Measurements from ENCODE around the gene LYSMD4.

Gene LYSMD4

GRCh38 chr15:99731336-99732123, 1.7 kb downstream of the LYSMD4 start:
- no peak for DNase-seq (ENCODE audit: low spot score)

DNA sequence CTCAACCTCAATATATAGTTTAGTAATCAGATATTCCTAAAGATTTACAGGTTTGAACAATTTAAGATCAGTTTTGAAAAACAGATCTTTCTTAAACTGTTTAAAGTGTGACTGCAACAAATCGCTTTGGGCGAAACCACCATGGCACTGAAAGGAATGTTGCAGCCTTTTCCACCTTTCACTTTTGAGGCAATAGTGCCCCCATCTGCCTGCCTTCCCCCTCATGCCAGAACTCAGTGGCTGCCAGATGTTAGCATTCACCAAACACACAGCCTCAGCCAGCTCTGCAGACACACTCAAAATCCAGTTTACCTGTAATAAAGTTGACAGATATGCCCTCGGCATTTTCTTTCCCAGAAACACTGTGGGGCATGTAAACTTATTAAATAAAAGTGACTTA, 3.3 kb downstream of the LYSMD4 start:
- DNase-seq (ENCODE audit: low spot score) = peak; percentile 59

- DNase-seq (ENCODE audit: low spot score) = no peak
These were observed 3.9 kb downstream of the LYSMD4 start for GRCh38 chr15:99729327-99729726.

GRCh38 chr15:99728916-99729315, 4.3 kb downstream of the LYSMD4 start:
- DNase-seq (ENCODE audit: low spot score) = no peak

DNA sequence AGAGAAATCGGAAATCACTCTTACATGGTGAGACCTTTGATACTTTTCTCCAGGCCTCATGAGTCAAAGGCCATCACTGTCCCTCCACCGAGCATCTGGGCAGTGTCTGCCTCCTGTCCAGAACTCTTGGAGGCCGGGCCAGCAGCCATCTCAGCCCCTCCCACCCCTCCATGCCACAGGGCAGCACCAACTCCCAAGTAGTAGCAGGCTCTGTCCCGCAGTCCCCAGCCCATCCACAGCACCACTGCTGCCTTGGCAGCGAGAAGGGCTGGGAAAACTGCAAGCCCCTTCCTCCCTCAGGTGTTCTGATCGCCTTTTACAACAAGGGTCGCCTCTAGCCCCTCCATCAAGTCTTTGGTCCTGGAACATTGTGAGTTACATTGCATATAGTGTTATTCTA, 5.5 kb downstream of the LYSMD4 start:
- DNase-seq (ENCODE audit: low spot score) = no peak

- DNase-seq (ENCODE audit: low spot score) = no peak
These were observed 5.9 kb downstream of the LYSMD4 start for GRCh38 chr15:99727330-99727729.

- no peak for DNase-seq (ENCODE audit: low spot score)
These were observed 6.9 kb downstream of the LYSMD4 start for GRCh38 chr15:99726333-99726732.

DNA sequence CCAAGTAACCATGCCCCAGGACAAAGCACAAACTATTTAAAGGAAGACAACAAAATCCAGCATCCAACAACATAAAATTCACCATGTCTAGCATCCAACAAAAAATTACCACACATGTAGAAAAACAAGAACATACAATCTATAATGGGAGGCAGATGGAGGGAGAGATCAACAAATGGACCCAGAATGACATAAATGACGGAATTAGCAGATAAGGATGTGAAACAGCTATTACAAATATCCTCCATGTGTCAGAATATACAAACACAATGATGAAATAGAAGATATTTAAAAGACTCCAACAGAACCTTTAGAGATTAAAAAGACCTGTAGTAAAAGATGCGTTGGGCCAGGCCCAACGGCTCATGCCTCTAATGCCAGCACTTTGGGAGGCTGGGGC, 10.8 kb downstream of the LYSMD4 start:
- no peak for DNase-seq (ENCODE audit: low spot score)

GRCh38 chr15:99721896-99722295, 11.3 kb downstream of the LYSMD4 start:
- no peak for DNase-seq (ENCODE audit: low spot score)

DNA sequence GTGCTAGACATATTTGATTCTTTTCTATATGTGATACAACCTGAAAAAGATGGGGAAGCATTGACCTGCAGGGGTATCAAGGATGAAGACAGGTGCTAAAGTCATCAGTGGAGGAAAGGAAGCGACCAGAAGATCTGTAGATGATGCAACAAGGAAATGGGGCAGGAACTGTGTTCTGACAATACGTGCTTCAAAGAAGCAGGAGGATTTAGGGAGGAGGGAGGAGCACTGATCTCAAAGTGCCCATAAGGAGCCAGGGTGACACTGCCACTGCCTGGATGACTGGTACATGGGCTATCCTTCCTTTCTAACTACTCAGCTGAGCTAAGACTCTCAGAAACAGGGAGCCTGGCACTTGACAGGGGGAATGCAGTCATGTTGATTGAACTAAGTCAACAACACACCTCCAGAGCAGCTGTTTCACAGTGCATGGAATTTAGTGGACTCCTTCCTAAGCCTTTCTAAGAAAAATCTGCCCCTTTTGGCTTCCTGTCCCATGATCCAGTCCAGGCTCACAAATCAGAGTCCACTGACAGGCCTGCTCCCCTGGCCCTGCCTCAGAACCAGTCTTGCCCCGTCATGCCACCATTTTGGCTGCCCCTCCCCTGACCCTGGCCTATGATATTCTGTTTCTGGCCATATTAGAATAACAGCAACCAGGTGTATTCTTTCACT, 12.0 kb downstream of the LYSMD4 start:
- no peak for DNase-seq (ENCODE audit: low spot score)

GRCh38 chr15:99720533-99720932, 12.7 kb downstream of the LYSMD4 start:
- no peak for DNase-seq (ENCODE audit: low spot score)

- DNase-seq (ENCODE audit: low spot score) = peak; percentile 50
These were observed 14.1 kb downstream of the LYSMD4 start for GRCh38 chr15:99719096-99719541.

- no peak for DNase-seq (ENCODE audit: low spot score)
These were observed 14.8 kb downstream of the LYSMD4 start for GRCh38 chr15:99718421-99718820.

GRCh38 chr15:99717161-99718009, 15.9 kb downstream of the LYSMD4 start:
- DNase-seq (ENCODE audit: low spot score) = no peak

DNA sequence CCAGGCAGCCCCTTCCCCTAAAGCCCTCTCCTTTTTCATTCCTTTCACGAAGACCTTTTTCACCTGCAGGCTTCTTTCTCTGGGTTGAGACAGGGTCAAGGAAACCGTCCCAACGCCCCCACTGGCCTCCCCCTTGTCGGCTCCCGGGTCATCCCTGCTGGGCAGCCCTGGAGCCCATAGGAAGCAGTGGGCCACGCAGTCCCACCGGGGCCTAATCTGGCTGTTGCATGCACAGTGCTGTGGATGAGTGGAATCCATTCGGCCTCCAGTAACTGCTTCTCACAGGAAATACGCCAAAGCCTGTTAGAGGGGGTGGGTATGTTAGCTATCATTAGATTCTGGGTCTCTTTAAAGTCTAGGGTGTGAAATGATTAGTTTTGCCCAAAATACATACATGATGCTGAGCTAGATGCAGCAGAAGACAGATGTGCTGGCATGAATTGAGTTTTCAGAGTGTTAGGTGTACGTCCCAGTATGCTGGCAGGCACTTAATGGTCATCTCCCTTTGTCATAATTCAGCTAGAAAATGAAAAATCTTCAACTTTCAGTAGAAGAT, 16.6 kb downstream of the LYSMD4 start:
- no peak for DNase-seq (ENCODE audit: low spot score)

GRCh38 chr15:99712415-99712814, 20.8 kb downstream of the LYSMD4 start:
- no peak for DNase-seq (ENCODE audit: low spot score)

DNA sequence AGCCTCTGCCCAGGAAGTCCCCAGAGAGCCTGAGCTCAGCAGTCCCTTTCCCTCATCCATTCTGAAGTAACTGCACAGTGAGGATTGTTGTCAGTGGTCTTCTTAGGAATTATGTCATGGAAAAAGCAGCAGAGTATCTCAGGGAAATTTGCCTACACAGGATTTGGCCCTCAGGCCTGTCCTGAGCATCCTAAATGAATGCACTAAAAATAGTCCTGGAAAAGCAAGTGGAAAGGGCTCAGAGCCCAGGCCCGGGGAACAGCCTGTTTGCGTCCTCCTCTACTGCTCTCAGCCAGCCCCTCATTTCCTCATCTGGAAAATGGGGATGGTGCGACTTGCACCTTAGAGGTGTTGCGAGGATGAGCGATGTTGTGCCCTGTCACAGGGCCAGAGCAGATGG, 21.6 kb downstream of the LYSMD4 start:
- DNase-seq (ENCODE audit: low spot score) = no peak

DNA sequence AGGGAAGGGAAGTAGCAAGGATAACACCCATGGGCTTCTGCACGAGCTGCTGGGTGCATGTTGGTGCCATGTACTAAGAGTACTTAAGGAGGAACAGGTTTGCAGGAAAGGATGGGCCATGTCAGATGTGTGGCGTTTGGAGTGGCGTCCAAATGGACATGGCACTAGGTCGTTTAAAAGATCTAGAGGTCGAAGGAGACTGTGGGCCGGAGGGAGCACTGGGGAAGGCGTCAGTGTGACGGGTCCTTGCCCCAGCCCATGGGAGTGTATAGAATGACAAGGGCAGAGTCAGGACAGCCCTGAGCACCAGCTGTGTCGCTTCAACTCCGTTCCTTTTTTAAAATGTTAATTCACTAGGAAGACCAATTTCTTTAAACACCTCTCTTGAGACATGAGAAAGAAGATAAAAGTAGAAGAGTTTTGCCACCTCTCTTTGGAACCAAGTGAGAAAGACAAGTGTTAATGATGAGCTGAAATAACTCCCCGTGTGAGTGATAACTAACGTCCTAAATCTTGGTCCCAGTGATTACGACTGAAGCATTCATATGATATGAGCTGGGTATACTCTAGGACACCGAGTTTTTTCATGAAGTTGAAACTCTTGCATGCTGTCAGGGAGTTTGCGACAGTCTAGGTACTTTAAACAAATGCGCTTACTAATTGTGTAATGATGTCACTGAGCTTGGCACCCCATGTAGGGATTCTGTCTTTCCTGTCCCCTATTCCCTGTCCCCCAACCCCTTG, 23.8 kb downstream of the LYSMD4 start:
- DNase-seq (ENCODE audit: low spot score) = no peak

GRCh38 chr15:99708563-99708962, 24.7 kb downstream of the LYSMD4 start:
- peak; percentile 88 for DNase-seq (ENCODE audit: low spot score)

DNA sequence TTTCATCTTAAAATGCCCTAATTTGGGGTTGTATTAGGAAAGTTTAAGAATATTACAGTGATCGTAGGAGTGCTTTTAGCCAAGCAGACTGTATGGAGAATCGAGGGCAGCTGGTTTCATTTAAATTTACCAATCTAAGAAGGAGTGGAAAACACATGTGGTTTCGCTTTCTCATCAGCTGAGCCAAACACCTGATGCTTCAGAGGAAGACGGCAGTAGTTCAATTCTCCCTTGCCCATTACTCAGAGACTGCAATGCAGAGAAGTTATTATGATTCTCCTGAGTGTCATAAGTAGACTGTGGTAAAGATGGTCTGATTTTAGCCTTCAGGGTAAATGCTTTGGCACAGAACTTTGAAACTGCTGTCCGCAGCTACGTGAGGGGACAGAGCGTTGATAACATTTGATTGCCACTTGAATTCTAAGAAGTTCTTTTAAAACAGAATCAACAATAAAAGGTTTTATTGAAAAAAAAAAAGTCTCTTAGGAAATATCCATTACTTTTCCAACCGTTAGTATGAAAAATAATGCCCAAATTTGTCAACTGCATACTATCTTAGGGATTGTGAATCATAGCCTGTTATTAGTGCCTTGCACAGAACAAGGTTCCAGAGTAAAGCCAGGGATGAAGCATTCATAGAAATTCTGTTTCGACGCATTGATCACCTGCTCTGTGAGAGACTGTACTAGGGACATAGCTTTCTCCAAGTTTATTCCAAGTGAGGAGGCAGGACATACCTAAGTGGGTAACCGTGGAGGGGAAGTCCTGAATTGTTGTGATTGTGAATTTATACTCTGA, 25.6 kb downstream of the LYSMD4 start:
- DNase-seq (ENCODE audit: low spot score) = peak; percentile 28

Measured in AG08396 (cell line).